ENCODE results near the gene E2F4. TPM values are rescaled to one million over a fixed set of nuclear protein-coding genes. Genes with fewer than 3 reads are reported as not detected.
A peak's percentile ranks its signal among the peaks of the same experiment; 100 is the strongest.

The E2F4 gene
- total and polyA plus RNA-seq, 2 of the 13 experiments (the other 11 are each of a cell fraction or from before 2014, with no cell fraction given), result 84.8 to 91.2 TPM

- TF ChIP-seq CTCF (CRISPR knock-in tag; IDR thresholded peaks at IDR 0.05) (no peak), ZNF768 (CRISPR knock-in tag; IDR thresholded peaks at IDR 0.05) (peak; percentile 44; the same call in 1 of the 2 replicates), ZEB1 (IDR thresholded peaks at IDR 0.05; ENCODE audit: insufficient replicate concordance, low read depth) (no peak), GMEB2 (CRISPR knock-in tag; IDR thresholded peaks at IDR 0.05; ENCODE audit: low read depth) (no peak), ZNF468 (CRISPR knock-in tag; IDR thresholded peaks at IDR 0.05) (no peak), PCBP1 (IDR thresholded peaks at IDR 0.05; ENCODE audit: borderline replicate concordance, low read depth, low read length) (no peak), ZNF224 (CRISPR knock-in tag; IDR thresholded peaks at IDR 0.05) (peak; percentile 81; the same call in 1 of the 2 replicates), ZNF263 (CRISPR knock-in tag; IDR thresholded peaks at IDR 0.05) (no peak), IRF2 (CRISPR knock-in tag; IDR thresholded peaks at IDR 0.05) (peak; percentile 32; the same call in 1 of the 2 replicates), ZFAT (CRISPR knock-in tag; conservative IDR thresholded peaks at IDR 0.05) (no peak), ZNF251 (CRISPR knock-in tag; IDR thresholded peaks at IDR 0.05) (no peak), CHCHD3 (CRISPR knock-in tag; IDR thresholded peaks at IDR 0.05) (no peak; the same call in 1 of the 2 replicates), XBP1 (CRISPR knock-in tag; IDR thresholded peaks at IDR 0.05) (no peak), BATF2 (CRISPR knock-in tag; IDR thresholded peaks at IDR 0.05) (peak; percentile 56; the same call in 1 of the 2 replicates), RCOR2 (CRISPR knock-in tag; IDR thresholded peaks at IDR 0.05) (0 out of 2 replicates have a peak, but pooled peaks have one; percentile 27), RXRB (CRISPR knock-in tag; IDR thresholded peaks at IDR 0.05; ENCODE audit: borderline replicate concordance) (0 out of 2 replicates have a peak, but pooled peaks have one; percentile 30), PBX2 (CRISPR knock-in tag; IDR thresholded peaks at IDR 0.05) (no peak), ETS1 (CRISPR knock-in tag; IDR thresholded peaks at IDR 0.05) (no peak), KLF13 (CRISPR knock-in tag; IDR thresholded peaks at IDR 0.05) (no peak), ZNF441 (CRISPR knock-in tag; IDR thresholded peaks at IDR 0.05; ENCODE audit: borderline replicate concordance) (no peak), ZNF597 (CRISPR knock-in tag; IDR thresholded peaks at IDR 0.05) (no peak), ATF3 (CRISPR knock-in tag; IDR thresholded peaks at IDR 0.05) (0 out of 2 replicates have a peak, but pooled peaks have one; percentile 52)
Observed at GRCh38 chr16:67247192-67248072, 55.5 kb downstream of the E2F4 start, which contains the start of gene FHOD1 (continued).
